Muscle layer of colon (tissue), 2 donors: ENCODE measurements around the gene WDR46.
A peak's percentile ranks its signal among the peaks of the same experiment; 100 is the strongest.

Experiments used
- H3K27ac ChIP-seq: one replicate; pipeline ENCODE4 v1.7.0; 2013; ENCODE audit warnings: low read depth, mild to moderate bottlenecking, low read length, moderate library complexity
- H3K27me3 ChIP-seq, 2 donors: one replicate each; pipeline ENCODE4 v1.7.0; 2013; ENCODE audit warnings: low read length in 2 of 2, mild to moderate bottlenecking in 2 of 2; ENCODE audit not compliant: insufficient read depth in 2 of 2, control insufficient read depth in 1 of 2
- H3K36me3 ChIP-seq: one replicate; pipeline ENCODE4 v1.7.0; 2013; ENCODE audit warnings: mild to moderate bottlenecking, low read length; ENCODE audit not compliant: insufficient read depth
- H3K4me1 ChIP-seq: one replicate; pipeline ENCODE4 v1.7.0; 2013; ENCODE audit warnings: mild to moderate bottlenecking, low read length; ENCODE audit not compliant: insufficient read depth
- H3K4me3 ChIP-seq, 2 donors: one replicate each; pipeline ENCODE4 v1.7.0; 2013; ENCODE audit warnings: low read length in 2 of 2, low read depth in 1 of 2, mild to moderate bottlenecking in 1 of 2, moderate library complexity in 1 of 2
- H3K9ac ChIP-seq: one replicate; pipeline ENCODE4 v1.7.0; 2013; ENCODE audit warnings: low read length
- H3K9me3 ChIP-seq: one replicate; pipeline ENCODE4 v1.7.0; 2013; ENCODE audit warnings: mild to moderate bottlenecking, low read length
- donor health status: abdominal sarcoma.
- donor health status: Adenocarcinoma of cecum.

The WDR46 gene

DNA sequence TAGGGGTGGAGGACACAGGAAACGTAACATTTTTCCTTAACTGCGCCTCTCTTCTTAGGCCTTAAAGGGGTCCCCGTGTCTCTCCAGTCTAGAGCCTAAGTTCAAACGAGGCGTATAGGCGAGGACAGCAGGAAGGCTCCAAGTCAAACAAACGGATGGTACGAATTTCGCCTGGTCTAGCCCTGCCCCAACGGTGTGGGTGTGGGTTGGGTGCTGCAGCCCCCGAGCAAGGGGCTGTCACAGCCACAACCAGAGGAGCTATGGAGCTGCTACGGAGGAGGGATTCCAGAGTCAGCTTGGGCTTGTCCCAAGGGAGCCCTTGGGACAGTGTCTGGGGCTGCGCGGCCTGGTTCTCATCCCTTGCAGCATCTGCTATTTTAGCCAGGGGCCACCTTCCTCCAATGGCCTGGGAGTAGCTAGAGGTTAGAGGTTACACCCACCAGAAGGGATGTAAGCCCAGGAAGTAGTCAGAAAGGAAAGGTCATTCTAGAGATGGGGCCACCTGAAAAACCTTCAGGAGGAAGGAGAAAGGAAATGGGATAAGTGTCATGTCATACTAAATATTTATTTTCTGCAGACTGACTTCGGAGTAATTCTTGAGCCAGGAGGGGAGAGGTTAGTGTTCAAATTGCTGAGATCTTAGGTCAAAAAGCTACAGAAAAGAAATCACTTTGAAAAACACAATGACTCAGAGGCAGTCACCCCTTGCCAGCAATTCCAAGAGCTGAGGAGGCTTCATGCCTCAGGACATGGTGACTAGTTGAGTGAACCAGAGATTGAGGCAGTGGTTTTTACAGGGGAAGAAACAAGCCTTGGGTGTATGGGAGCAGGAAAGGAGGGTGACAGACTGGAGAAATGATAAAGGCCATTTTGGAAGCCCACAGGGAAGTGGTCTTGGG, 39.1 kb downstream of the WDR46 start:
- peak overlapping the region; percentile 94 for H3K27ac ChIP-seq
- H3K4me3 ChIP-seq, result peak overlapping the region; percentile 51 to 87
- no peaks in the 10 kb centered on the region for H3K9me3 ChIP-seq
- peak overlapping the region; percentile 94 for H3K9ac ChIP-seq
- H3K36me3 ChIP-seq, result peaks cover 11% of the 10 kb centered on the region
- H3K4me1 ChIP-seq, result peaks cover 24% of the 10 kb centered on the region
- H3K27me3 ChIP-seq, result no peaks in the 10 kb centered on the region

DNA sequence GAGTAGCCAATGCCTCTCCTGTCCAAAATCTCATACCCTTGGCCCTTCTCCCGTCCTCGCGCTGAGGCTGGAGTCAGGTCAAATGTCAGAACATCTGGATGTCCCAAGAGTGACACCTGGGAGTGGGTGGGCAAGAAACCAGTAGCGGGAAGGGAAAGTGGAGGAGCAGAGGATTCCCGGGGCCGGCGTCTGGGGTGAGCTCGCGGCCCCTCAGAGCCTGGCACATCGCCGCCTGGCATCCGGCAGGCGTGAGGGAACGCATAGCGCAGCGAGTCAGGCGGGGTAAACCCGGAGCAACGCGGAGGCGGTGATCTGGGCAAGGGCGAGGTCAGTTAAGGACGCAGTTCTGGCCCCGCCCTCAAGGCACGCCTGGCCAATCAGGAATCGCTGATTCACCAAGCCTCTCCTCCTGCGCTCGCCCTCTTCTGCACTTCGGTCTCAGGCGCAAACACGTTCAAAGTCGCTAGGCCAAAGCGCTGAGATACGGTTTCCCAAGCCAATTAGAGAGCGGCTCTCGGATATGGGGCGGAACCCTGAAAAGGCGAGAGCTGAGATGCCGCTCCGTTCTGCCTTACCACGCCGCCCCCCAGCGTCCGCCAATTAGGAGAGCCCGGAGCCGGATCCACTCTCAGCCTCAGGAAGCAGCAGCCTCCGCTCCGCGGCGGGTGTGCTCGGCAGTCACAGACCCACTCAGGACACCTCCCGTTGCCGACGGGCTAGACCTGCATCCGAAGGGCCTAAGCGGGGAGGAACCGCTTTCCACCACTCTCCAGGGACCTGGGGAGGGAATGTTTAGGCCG, 39.9 kb downstream of the WDR46 start:
- peak overlapping the region; percentile 51 to 87 for H3K4me3 ChIP-seq
- H3K27me3 ChIP-seq, result no peaks in the 10 kb centered on the region
- H3K4me1 ChIP-seq, result peaks cover 24% of the 10 kb centered on the region
- H3K9ac ChIP-seq, result peak overlapping the region; percentile 94
- H3K9me3 ChIP-seq, result no peaks in the 10 kb centered on the region
- peaks cover 11% of the 10 kb centered on the region for H3K36me3 ChIP-seq
- H3K27ac ChIP-seq, result peak overlapping the region; percentile 96

DNA sequence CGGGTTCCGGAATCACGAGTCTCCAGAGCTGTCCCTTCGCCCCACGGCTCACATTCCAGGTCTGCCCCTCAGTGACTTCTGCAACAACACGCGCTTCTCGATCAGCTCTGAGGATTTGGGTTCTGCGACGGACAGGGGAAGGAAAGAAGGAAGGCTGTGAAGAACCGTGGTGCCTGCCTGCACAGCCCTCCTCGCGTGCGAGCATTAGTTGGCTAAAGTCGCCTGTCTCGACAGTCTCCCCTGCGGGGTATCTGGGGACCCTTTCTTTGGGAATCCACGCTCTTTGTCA, 40.5 kb downstream of the WDR46 start:
- peak overlapping the region; percentile 46 to 51 for H3K4me3 ChIP-seq
- H3K27ac ChIP-seq, result peak overlapping the region; percentile 96
- no peaks in the 10 kb centered on the region for H3K27me3 ChIP-seq
- peak overlapping the region; percentile 71 for H3K9ac ChIP-seq
- H3K9me3 ChIP-seq, result no peaks in the 10 kb centered on the region
- peaks cover 24% of the 10 kb centered on the region for H3K4me1 ChIP-seq
- H3K36me3 ChIP-seq, result peaks cover 11% of the 10 kb centered on the region

GRCh38 chr6:33247977-33248642, 40.9 kb downstream of the WDR46 start:
- Histone ChIP-seq H3K9me3 (no peaks in the 10 kb centered on the region), H3K27me3 (no peaks in the 10 kb centered on the region), H3K27ac (peak overlapping the region; percentile 96), H3K36me3 (peaks cover 11% of the 10 kb centered on the region), H3K4me1 (peaks cover 24% of the 10 kb centered on the region), H3K9ac (peak overlapping the region; percentile 76), H3K4me3 (peak overlapping the region; percentile 46 to 51)

DNA sequence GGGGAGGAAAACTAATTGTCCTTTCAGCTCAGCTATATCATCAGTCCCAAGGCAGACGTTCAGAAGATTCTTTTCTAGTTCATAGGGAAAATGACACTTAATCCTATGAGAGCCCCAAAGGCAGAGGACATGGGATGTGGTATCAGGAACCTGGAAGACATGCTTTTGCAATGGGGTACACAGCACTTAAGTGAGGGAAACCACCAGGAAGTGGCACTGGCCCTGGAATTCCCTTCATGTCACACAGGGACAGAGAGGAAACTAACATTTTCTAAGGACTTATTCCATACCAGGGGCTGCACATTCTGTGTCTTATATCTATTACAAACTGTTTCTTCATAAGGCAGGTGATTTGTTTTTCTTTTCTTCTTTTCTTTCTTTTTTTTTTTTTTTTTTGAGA, 45.6 kb downstream of the WDR46 start:
- Histone ChIP-seq H3K4me3 (no peak overlapping the region), H3K27me3 (no peaks in the 10 kb centered on the region), H3K27ac (no peak overlapping the region), H3K9ac (no peak overlapping the region), H3K36me3 (no peaks in the 10 kb centered on the region), H3K9me3 (no peaks in the 10 kb centered on the region), H3K4me1 (peaks cover 6% of the 10 kb centered on the region)

- Histone ChIP-seq H3K36me3 (no peaks in the 10 kb centered on the region), H3K9me3 (no peaks in the 10 kb centered on the region), H3K4me1 (no peaks in the 10 kb centered on the region), H3K27me3 (no peaks in the 10 kb centered on the region), H3K9ac (no peak overlapping the region), H3K27ac (no peak overlapping the region), H3K4me3 (no peak overlapping the region)
Measured at GRCh38 chr6:33241968-33242367, 47.1 kb downstream of the WDR46 start.

DNA sequence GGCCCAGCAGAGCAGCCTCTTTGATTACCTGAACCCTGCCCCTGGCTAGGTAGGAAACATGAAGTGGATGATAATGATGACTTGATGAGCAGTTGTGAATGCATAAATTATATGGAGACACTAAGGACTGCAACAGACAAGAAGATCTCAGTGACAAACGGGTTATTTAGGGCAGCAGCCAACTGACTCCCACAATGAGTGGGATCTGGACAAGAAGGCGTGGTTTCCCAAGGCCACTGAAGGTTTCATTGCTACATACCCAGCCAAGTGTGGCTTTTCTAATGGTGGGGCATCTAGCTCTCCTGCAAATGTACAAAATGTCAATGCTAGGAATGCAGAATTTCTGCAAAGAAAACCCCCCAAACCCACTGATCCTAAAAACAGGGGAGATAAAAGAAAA, 51.3 kb downstream of the WDR46 start:
- Histone ChIP-seq H3K27me3 (no peaks in the 10 kb centered on the region), H3K9ac (no peak overlapping the region), H3K4me1 (no peaks in the 10 kb centered on the region), H3K9me3 (no peaks in the 10 kb centered on the region), H3K36me3 (no peaks in the 10 kb centered on the region), H3K27ac (no peak overlapping the region), H3K4me3 (no peak overlapping the region)

- H3K4me1 ChIP-seq, result no peaks in the 10 kb centered on the region
- H3K4me3 ChIP-seq, result no peak overlapping the region
- H3K9ac ChIP-seq, result no peak overlapping the region
- no peak overlapping the region for H3K27ac ChIP-seq
- no peaks in the 10 kb centered on the region for H3K27me3 ChIP-seq
- H3K36me3 ChIP-seq, result no peaks in the 10 kb centered on the region
- no peaks in the 10 kb centered on the region for H3K9me3 ChIP-seq
Measured at GRCh38 chr6:33236852-33237251, 52.2 kb downstream of the WDR46 start.

DNA sequence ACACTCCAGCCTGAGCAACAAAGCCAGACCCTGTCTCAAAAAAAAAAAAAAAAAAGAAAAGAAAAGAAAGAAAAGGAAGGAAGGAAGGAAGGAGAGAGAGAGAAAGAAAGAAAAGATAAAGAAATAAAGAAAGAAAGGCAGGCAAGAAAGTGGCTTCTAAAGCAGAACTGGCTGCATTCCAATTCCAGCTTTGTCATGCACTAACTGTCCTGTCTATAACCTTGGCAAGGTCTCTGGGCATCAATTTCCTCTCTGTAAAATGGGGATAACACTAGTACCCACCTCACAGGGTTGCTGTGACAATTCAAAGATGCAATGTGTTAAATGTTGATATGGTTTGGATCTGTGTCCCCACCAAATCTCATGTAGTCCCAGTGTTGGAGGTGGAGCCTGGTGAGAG, 52.7 kb downstream of the WDR46 start:
- H3K36me3 ChIP-seq, result no peaks in the 10 kb centered on the region
- H3K27me3 ChIP-seq, result no peaks in the 10 kb centered on the region
- no peak overlapping the region for H3K9ac ChIP-seq
- H3K9me3 ChIP-seq, result no peaks in the 10 kb centered on the region
- no peak overlapping the region for H3K27ac ChIP-seq
- H3K4me3 ChIP-seq, result no peak overlapping the region
- H3K4me1 ChIP-seq, result no peaks in the 10 kb centered on the region

GRCh38 chr6:33235221-33235634, 53.8 kb downstream of the WDR46 start:
- Histone ChIP-seq H3K36me3 (no peaks in the 10 kb centered on the region), H3K27ac (no peak overlapping the region), H3K4me1 (no peaks in the 10 kb centered on the region), H3K9ac (no peak overlapping the region), H3K27me3 (no peaks in the 10 kb centered on the region), H3K9me3 (no peaks in the 10 kb centered on the region), H3K4me3 (no peak overlapping the region)
